Thyroid gland (tissue), 4 donors: ENCODE results near the gene CAMK2G. TPM values are rescaled to one million over a fixed set of nuclear protein-coding genes. Genes with fewer than 3 reads are reported as not detected.
"Not testable (repeated sequence)": the region's sequence is repeated elsewhere in the genome, so short reads cannot be mapped to it uniquely, and the experiment has no call there.

ENCODE experiments used
- DNase-seq, 2 donors: peaks; one replicate each; pipeline ENCODE4 v3.0.0-alpha.2; 2019
- H3K27ac ChIP-seq, 3 donors: fragments of 200-600 bp; sonication (generic); 1 replicate in 2 of 3; 2 replicates in 1 of 3; pipeline ENCODE4 v1.5.1; 2016 to 2019; ENCODE audit warnings: mild to moderate bottlenecking in 1 of 3, moderate library complexity in 1 of 3
- H3K27me3 ChIP-seq: fragments of 200-600 bp; sonication (generic); one replicate; pipeline ENCODE4 v1.5.1; 2019
- H3K36me3 ChIP-seq, 2 donors: fragments of 200-600 bp; sonication (generic); one replicate each; pipeline ENCODE4 v1.5.1; 2016 to 2019
- H3K4me1 ChIP-seq, 2 donors: fragments of 200-600 bp; sonication (generic); one replicate each; pipeline ENCODE4 v1.5.1; 2017 to 2019
- H3K4me3 ChIP-seq, 3 donors: fragments of 200-600 bp; sonication (generic); replicated peaks in 1 of 3; 1 replicate in 2 of 3; 2 replicates in 1 of 3; pipeline ENCODE4 v1.5.1; 2016; ENCODE audit warnings: mild to moderate bottlenecking in 1 of 3
- H3K9me3 ChIP-seq: fragments of 200-600 bp; sonication (generic); one replicate; pipeline ENCODE4 v1.5.1; 2017
- CTCF ChIP-seq, 6 experiments: fragments of 200-600 bp in 3 of 6; fragments of 450-650 bp in 3 of 6; sonication (generic) in 3 of 6; IDR thresholded peaks; one replicate each; pipeline ENCODE4 v1.5.1; 2016 to 2019; ENCODE audit warnings: antibody characterized with exemption in 6 of 6, mild to moderate bottlenecking in 2 of 6, inconsistent platforms in 1 of 6, moderate library complexity in 1 of 6
- POLR2A ChIP-seq, 2 donors: fragments of 450-650 bp; IDR thresholded peaks; one replicate each; pipeline ENCODE4 v1.6.1; 2017; ENCODE audit warnings: antibody characterized with exemption in 2 of 2, mild to moderate bottlenecking in 2 of 2, moderate library complexity in 1 of 2
- WGBS, 2 donors: methylation state at CpG; one replicate each; pipeline ENCODE4 v1.1.5; 2017; 5-methylcytosine and 5-hydroxymethylcytosine counted together
- intact Hi-C: fragments of 100-400 bp; cut with DNase I; formaldehyde crosslinking; loops from one replicate; pipeline ENCODE4 v1.15.1; 2023
- total RNA-seq, 4 donors: library from RNA; depleted of rRNA; stranded (reverse); fragments of >200 nt; gene quantifications; one replicate each; pipeline ENCODE4 v1.2.3, GENCODE V29; 2016

Gene CAMK2G
- total RNA-seq, 4 donors from 2014 or later, result 21.2 to 27.4 (median 22.3) TPM

GRCh38 chr10:73799899-73800559, 74.3 kb downstream of the CAMK2G start:
- no peaks in the 10 kb centered on the region for H3K9me3 ChIP-seq
- WGBS, 2 donors, result 78 to 83% methylated on average over 8 to 9 of the region's 9 CpGs
- intact Hi-C loops, result no loop called here
- no peaks in the 10 kb centered on the region for H3K4me1 ChIP-seq
- no peak overlapping the region for H3K4me3 ChIP-seq
- DNase-seq, result no peak
- no peaks in the 10 kb centered on the region for H3K27me3 ChIP-seq
- peaks cover 74 to 86% of the 10 kb centered on the region in 2 donors for H3K36me3 ChIP-seq
- no peak overlapping the region for H3K27ac ChIP-seq
- TF ChIP-seq CTCF (IDR thresholded peaks at IDR 0.05) (no peak), POLR2A (IDR thresholded peaks at IDR 0.05) (no peak)

GRCh38 chr10:73798927-73799560, 75.3 kb downstream of the CAMK2G start:
- H3K36me3 ChIP-seq, result peaks cover 80 to 85% of the 10 kb centered on the region in 2 donors
- no peak overlapping the region for H3K4me3 ChIP-seq
- no peaks in the 10 kb centered on the region for H3K27me3 ChIP-seq
- intact Hi-C loops, result no loop called here
- H3K9me3 ChIP-seq, result no peaks in the 10 kb centered on the region
- WGBS, 2 donors, result 85 to 86% methylated on average over 8 to 10 of the region's 10 CpGs
- no peak for DNase-seq
- no peaks in the 10 kb centered on the region for H3K4me1 ChIP-seq
- TF ChIP-seq CTCF (IDR thresholded peaks at IDR 0.05) (no peak), POLR2A (IDR thresholded peaks at IDR 0.05) (no peak)
- H3K27ac ChIP-seq, result no peak overlapping the region

GRCh38 chr10:73798087-73798486, 76.3 kb downstream of the CAMK2G start:
- DNase-seq, result no peak
- H3K27ac ChIP-seq, result no peak overlapping the region
- intact Hi-C loops, result no loop called here
- H3K9me3 ChIP-seq, result no peaks in the 10 kb centered on the region
- no peak for TF ChIP-seq POLR2A (IDR thresholded peaks at IDR 0.05)
- TF ChIP-seq CTCF (IDR thresholded peaks at IDR 0.05), result no peak
- WGBS, 2 donors, result 98% methylated on average over 6 of the region's 6 CpGs
- H3K4me1 ChIP-seq, result no peaks in the 10 kb centered on the region
- no peak overlapping the region for H3K4me3 ChIP-seq
- H3K27me3 ChIP-seq, result no peaks in the 10 kb centered on the region
- peaks cover 80 to 87% of the 10 kb centered on the region in 2 donors for H3K36me3 ChIP-seq

GRCh38 chr10:73797324-73798025, 76.9 kb downstream of the CAMK2G start:
- TF ChIP-seq POLR2A (IDR thresholded peaks at IDR 0.05) (no peak), CTCF (IDR thresholded peaks at IDR 0.05) (no peak)
- intact Hi-C loops, result no loop called here
- WGBS, 2 donors, result 91 to 95% methylated on average over 14 to 15 of the region's 19 CpGs
- Histone ChIP-seq H3K4me1 (no peaks in the 10 kb centered on the region), H3K27ac (no peak overlapping the region), H3K36me3 (peaks cover 80 to 87% of the 10 kb centered on the region in 2 donors), H3K4me3 (no peak overlapping the region), H3K9me3 (no peaks in the 10 kb centered on the region), H3K27me3 (no peaks in the 10 kb centered on the region)
- no peak for DNase-seq

- H3K4me3 ChIP-seq, result no peak overlapping the region
- TF ChIP-seq POLR2A (IDR thresholded peaks at IDR 0.05) (no peak), CTCF (IDR thresholded peaks at IDR 0.05) (no peak)
- DNase-seq, result no peak
- no peaks in the 10 kb centered on the region for H3K27me3 ChIP-seq
- no peaks in the 10 kb centered on the region for H3K9me3 ChIP-seq
- intact Hi-C loops, result no loop called here
- 62 to 77% methylated on average over 3 to 4 of the region's 5 CpGs for WGBS, 2 donors
- H3K4me1 ChIP-seq, result no peaks in the 10 kb centered on the region
- peaks cover 80 to 87% of the 10 kb centered on the region in 2 donors for H3K36me3 ChIP-seq
- no peak overlapping the region for H3K27ac ChIP-seq
These were observed 77.6 kb downstream of the CAMK2G start for GRCh38 chr10:73796766-73797165.

GRCh38 chr10:73796035-73796434, 78.3 kb downstream of the CAMK2G start:
- 96 to 98% methylated on average over 8 of the region's 8 CpGs for WGBS, 2 donors
- intact Hi-C loops, H3K9me3 ChIP-seq, H3K4me1 ChIP-seq, H3K4me3 ChIP-seq, DNase-seq, H3K27ac ChIP-seq, H3K27me3 ChIP-seq: not testable (repeated sequence)
- peaks cover 80 to 87% of the 10 kb centered on the region in 2 donors for H3K36me3 ChIP-seq

GRCh38 chr10:73795491-73795890, 78.9 kb downstream of the CAMK2G start:
- H3K27ac ChIP-seq, H3K9me3 ChIP-seq, H3K27me3 ChIP-seq, intact Hi-C loops, H3K4me3 ChIP-seq, H3K4me1 ChIP-seq, DNase-seq: not testable (repeated sequence)
- peaks cover 80 to 90% of the 10 kb centered on the region in 2 donors for H3K36me3 ChIP-seq
- WGBS, 2 donors, result 92 to 98% methylated on average over 10 of the region's 10 CpGs
